ENCODE measurements around the gene SHC1.

SHC1 gene

GRCh38 chr1:154954541-154954940 lies 16.0 kb downstream of the SHC1 start:
- POLR2A ChIA-PET = interaction anchor here (1.4 to 2.1 kb wide), 2 partner anchors 29 to 62 kb away, joined by 5 to 7 read pairs; partner anchors contain the start of gene FLAD1
- peaks cover 2% of the 10 kb centered on the region; the same call in 1 of the 2 replicates for H3K4me1 ChIP-seq (ENCODE audit: control insufficient read depth, insufficient read depth, low read length)
- H3K9me3 ChIP-seq (ENCODE audit: control insufficient read depth, insufficient read depth, low read depth, low read length) = no peaks in the 10 kb centered on the region
- CTCF ChIA-PET = interaction anchor here (0.7 to 3.0 kb wide), 5 partner anchors 14 to 395 kb away, joined by 3 to 9 read pairs (median 4); no protein-coding TSS in a partner anchor
- H3K27ac ChIP-seq (ENCODE audit: extremely low read depth, low read depth, low read length) = no peak overlapping the region
- peaks cover 3 to 26% of the 10 kb centered on the region in 2 experiments; a peak in 2 of 3 replicates for H3K36me3 ChIP-seq (ENCODE audit: control insufficient read depth in 2 of 2, insufficient read depth in 1 of 2, low read length in 2 of 2)
- TF ChIP-seq ZNF433 (tag by site-specific recombination; IDR thresholded peaks at IDR 0.05; ENCODE audit: low read depth) = no peak
- no peak for TF ChIP-seq SALL2 (tag by site-specific recombination; IDR thresholded peaks at IDR 0.05; ENCODE audit: borderline replicate concordance)
- TF ChIP-seq ZNF623 (tag by site-specific recombination; IDR thresholded peaks at IDR 0.05) = no peak
- TF ChIP-seq, protein P1, sequence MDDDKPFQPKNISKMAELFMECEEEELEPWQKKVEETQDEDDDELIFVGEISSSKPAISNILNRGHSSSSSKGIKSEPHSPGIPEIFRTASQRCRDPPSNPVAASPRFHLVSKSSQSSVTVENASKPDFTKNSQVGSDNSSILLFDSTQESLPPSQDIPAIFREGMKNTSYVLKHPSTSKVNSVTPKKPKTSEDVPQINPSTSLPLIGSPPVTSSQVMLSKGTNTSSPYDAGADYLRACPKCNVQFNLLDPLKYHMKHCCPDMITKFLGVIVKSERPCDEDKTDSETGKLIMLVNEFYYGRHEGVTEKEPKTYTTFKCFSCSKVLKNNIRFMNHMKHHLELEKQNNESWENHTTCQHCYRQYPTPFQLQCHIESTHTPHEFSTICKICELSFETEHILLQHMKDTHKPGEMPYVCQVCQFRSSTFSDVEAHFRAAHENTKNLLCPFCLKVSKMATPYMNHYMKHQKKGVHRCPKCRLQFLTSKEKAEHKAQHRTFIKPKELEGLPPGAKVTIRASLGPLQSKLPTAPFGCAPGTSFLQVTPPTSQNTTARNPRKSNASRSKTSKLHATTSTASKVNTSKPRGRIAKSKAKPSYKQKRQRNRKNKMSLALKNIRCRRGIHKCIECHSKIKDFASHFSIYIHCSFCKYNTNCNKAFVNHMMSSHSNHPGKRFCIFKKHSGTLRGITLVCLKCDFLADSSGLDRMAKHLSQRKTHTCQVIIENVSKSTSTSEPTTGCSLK (tag by site-specific recombination; IDR thresholded peaks at IDR 0.05) = no peak
- TF ChIP-seq ZNF544 (tag by site-specific recombination; IDR thresholded peaks at IDR 0.05) = no peak
- TF ChIP-seq ZNF843 (tag by site-specific recombination; IDR thresholded peaks at IDR 0.05) = no peak
- no peak for TF ChIP-seq TCF7L2 (IDR thresholded peaks at IDR 0.05; ENCODE audit: borderline replicate concordance, low read depth, low read length)
- TF ChIP-seq ZNF571 (tag by site-specific recombination; IDR thresholded peaks at IDR 0.05) = no peak
- no peak for TF ChIP-seq ZNF549 (tag by site-specific recombination; IDR thresholded peaks at IDR 0.05)
- no peak for TF ChIP-seq ZNF837 (tag by site-specific recombination; IDR thresholded peaks at IDR 0.05)
- no peak overlapping the region for H3K4me3 ChIP-seq (ENCODE audit: low read depth, low read length)

GRCh38 chr1:154953611-154954038 lies 16.9 kb downstream of the SHC1 start:
- H3K36me3 ChIP-seq (ENCODE audit: control insufficient read depth in 2 of 2, insufficient read depth in 1 of 2, low read length in 2 of 2) = peaks cover 2 to 17% of the 10 kb centered on the region in 2 experiments; a peak in 2 of 3 replicates
- TF ChIP-seq ZNF530 (tag by site-specific recombination; IDR thresholded peaks at IDR 0.05; ENCODE audit: low read depth) (no peak), ZNF138 (tag by site-specific recombination; IDR thresholded peaks at IDR 0.05; ENCODE audit: borderline replicate concordance) (no peak), ZFP37 (tag by site-specific recombination; IDR thresholded peaks at IDR 0.05) (no peak), ZNF239 (tag by site-specific recombination; IDR thresholded peaks at IDR 0.05) (no peak), ZNF777 (tag by site-specific recombination; IDR thresholded peaks at IDR 0.05; ENCODE audit: borderline replicate concordance) (no peak), OVOL3 (tag by site-specific recombination; IDR thresholded peaks at IDR 0.05) (no peak), HOXC10 (CRISPR knock-in tag; IDR thresholded peaks at IDR 0.05) (no peak), ZNF311 (tag by site-specific recombination; IDR thresholded peaks at IDR 0.05; ENCODE audit: borderline replicate concordance) (no peak), ZBTB20 (tag by site-specific recombination; IDR thresholded peaks at IDR 0.05) (no peak), ZNF132 (tag by site-specific recombination; IDR thresholded peaks at IDR 0.05; ENCODE audit: borderline replicate concordance) (no peak), ZNF791 (tag by site-specific recombination; IDR thresholded peaks at IDR 0.05) (no peak), ZSCAN16 (tag by site-specific recombination; IDR thresholded peaks at IDR 0.05) (no peak)
- peaks cover 2% of the 10 kb centered on the region; the same call in 1 of the 2 replicates for H3K4me1 ChIP-seq (ENCODE audit: control insufficient read depth, insufficient read depth, low read length)
- H3K27ac ChIP-seq (ENCODE audit: extremely low read depth, low read depth, low read length) = no peak overlapping the region
- no peaks in the 10 kb centered on the region for H3K9me3 ChIP-seq (ENCODE audit: control insufficient read depth, insufficient read depth, low read depth, low read length)
- ChIA-PET CTCF (interaction anchor here (0.7 kb wide), 1 partner anchor 64 kb away, joined by 3 read pairs; no protein-coding TSS in a partner anchor), POLR2A (no interaction called here)
- no peak overlapping the region for H3K4me3 ChIP-seq (ENCODE audit: low read depth, low read length)

Data from HEK293 (cell line).